ENCODE results near the gene PTPN5.
"Not testable (repeated sequence)": the region's sequence is repeated elsewhere in the genome, so short reads cannot be mapped to it uniquely, and the experiment has no call there.

PTPN5 gene

DNA sequence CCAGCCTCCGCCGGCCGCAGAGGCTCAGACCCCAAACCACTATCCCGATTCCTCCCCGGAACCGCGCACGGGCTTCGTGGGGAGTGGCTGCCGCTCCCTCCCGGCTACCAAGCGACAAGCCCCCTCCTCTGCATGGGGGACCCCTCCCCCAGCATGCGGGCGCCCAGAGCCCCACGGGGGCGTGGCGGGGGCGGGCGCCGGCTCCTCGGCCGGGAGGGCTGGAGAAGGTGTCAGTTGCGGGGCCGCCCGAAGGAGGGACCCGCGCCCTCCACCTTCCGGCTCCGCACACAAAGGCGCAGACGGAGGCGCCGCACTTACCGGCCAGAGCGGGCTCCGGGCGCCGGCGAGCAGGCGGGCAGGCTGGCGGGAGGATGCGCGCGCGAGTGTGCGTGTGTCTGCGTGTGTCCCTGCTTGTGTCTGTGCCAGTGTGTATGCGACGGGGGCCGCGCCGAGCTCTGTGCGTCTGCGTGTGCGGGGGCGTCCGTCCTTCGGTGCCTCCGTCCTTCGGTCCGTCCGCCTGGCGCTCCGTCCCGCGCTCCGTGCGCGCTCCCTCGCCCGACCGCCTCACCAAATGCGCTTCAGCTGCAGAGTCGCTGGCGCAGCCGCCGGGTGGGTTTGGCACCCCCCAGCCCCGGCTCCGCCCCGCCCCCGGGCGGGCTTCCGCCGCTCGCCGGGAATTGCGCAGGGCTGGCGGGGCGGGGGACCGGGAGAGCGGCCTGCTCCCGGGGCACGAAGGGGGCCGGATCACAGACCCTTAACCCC is at the start of gene PTPN5:
TSS of gene PTPN5 (minus strand) at position 592 of the 762 bp plus-strand sequence. CDS start 19,840 bp downstream, outside the sequence.
- DNase-seq (ENCODE audit: low read depth in 2 of 2) = no peak

DNA sequence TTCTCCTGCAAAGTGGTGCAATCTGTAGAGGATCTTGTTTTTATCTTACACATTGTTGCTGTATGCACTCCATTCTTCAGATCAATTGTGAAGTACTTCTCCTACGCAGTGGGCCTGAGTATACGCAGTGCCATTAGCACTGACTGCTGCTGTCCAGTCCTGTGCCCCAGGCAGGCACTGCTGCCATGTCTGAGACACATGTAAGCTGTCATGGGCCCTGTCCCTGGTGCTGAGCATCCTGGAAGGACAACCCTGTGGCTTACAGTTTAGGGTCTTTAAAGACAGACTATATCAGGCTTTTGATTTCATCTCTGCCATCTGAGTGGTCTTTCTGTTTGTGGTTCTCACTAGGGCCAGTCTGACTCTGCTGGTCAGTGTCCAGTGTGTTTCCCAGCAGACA is 44.8 kb upstream of the PTPN5 start:
- no peak for DNase-seq (ENCODE audit: low read depth in 2 of 2)

DNA sequence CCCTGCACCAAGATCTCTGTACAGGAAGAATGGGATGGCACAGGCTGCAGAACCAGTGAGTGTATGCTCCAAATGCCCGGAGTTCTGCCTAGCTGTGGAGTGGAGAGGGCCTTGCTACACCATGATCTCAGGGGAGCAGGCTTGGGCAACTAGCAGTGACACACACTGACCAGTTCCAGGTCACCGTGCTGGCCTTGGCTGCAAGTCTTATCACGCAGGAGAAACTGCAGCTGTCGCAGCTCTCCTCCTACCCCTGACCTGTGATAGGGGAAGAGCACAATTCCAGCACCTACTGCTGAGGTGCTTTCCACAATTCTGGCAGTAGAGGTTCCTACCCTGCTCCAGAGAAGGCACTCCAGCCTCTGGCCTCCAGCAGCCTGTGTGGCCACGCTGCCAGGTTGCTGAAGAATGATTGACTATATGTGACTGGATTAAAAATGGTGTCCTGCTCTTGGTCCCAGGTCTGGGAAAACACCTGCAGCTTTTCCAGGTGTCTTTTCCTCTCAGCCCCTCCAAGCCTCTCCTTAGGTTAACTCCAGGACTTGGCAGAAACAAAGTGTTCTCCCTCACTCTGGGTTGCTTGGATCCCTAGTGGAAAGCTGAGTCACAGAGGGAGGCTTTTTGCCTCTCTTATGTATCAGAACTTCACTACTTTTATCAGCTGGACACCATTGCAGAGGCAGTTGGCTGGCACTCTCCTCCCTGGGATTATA is 43.3 kb upstream of the PTPN5 start:
- DNase-seq (ENCODE audit: low read depth in 2 of 2) = no peak

DNA sequence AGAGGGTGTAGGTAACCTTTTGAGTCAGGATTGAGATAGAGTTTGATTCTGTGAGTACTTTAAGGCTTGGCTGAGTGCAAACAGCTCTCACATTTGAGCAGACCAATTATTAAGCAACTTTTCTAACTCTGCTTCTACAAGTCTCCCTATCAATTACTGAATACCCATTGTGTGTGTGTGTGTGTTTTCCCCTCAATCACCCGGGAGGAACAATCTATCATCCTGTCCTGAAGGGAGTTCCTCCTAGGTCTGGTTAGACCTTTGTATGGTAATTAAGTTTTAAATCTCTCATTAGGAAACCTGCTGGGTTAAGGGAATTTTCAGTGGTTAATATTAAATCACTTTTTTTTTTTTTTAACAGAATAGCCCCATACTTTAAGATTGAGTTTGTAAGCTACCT is 28.6 kb upstream of the PTPN5 start:
- DNase-seq (ENCODE audit: low read depth in 2 of 2) = not testable (repeated sequence)

DNA sequence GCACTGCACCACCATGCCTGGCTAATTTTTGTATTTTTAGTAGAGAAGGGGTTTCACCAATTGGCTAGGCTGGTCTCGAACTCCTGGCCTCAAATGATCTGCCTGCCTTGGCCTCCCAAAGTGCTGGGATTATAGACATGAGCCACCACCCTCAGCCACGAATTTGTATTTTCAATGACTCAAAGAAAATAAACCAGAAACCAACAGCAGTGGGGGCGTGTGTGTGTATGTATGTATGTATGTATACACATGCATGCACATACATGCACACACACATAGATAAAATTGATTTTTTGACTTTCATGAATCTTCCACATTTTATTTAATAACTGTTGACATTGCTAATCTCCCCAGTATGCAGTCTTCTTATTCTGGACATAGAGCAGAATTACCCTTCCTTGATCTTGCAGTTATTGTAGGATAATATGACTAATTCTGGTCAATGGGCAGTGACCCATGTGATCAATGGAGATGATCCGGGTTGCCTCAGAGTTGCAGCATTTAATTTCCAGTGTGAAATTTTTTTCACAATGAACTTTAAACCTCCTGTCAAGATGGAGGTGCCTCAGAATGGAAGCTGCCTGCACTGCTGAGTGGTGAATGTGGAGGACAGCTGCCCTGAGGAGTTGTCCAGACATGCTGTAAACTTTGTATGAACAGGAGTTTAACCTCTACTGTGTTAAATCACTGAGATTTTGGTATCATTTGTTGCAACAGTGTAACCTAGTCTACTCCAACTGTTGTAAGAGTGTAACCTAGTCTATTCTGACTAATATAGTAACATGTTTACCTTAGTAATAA is 12.8 kb upstream of the PTPN5 start:
- DNase-seq (ENCODE audit: low read depth in 2 of 2) = no peak

DNA sequence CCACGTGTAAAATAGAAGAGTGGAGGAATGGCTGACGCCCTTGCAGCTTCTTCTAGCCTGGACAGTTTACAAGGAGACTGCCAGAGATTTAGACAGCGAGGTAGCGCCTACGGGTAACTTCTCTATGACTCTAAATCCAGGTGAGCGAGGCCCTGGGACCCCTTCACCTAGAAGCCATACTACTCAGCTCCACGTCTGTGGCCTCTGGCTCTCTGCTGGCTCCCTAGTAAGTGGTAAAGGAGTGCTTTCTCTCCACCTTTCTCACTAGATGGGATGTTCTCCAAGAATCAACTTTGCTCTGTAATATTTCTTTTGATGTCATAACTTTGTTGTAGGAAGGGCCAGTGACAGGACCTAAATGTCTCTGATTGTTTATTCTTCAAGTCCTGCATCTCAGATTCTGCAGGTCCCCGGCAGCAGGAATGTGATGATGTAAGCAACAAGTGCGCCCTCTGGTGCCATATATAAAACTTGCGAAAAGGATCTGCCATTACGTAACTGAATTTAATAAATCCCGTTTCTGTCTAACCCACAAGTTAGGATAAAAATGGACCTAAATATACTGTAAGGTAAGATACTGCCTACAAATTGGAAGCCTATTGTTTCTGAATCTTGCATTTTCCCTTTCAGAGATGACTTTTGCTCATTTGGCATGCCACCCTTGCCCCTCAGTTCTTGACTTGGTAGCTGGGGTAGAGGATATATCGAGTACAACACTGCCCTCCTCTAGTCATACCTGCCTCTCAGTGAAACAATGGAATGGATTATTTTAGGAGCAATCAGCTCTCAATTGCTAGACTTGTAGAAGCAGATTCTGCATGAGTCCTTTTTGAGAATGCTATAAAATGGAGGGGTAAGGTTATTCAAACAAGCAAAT is 11.0 kb upstream of the PTPN5 start:
- no peak for DNase-seq (ENCODE audit: low read depth in 2 of 2)

DNA sequence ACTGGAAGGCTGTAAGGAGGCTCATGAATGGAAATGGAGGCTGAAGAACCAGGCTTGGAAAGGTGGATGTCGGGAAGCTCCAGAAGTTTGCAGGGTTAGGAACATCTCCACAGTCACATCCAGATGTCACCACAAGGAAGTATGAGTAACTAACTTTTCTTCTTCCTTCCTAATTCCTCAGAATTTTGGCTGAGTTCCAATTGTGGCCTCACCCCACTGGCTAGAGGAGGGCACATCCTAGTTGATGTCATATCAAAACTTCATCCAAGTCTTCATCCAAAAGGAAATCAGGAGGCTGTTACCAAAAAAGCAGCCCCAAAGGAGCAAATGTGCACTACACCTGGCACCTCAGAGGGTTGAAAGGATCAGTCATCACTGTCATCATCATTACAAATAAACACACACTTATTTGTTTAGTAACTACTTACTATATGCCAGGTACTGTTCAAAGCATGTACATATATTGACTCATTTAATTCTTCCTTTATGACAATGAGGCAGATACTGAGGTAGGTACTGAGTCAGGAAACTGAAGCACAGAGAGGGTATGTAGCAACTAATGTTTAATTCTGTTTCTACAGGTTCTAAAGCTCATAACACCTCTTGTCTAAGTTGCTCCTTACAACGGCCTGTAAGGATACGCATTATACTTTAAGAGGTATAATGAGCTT is 7.3 kb upstream of the PTPN5 start:
- DNase-seq (ENCODE audit: low read depth in 2 of 2) = no peak

DNA sequence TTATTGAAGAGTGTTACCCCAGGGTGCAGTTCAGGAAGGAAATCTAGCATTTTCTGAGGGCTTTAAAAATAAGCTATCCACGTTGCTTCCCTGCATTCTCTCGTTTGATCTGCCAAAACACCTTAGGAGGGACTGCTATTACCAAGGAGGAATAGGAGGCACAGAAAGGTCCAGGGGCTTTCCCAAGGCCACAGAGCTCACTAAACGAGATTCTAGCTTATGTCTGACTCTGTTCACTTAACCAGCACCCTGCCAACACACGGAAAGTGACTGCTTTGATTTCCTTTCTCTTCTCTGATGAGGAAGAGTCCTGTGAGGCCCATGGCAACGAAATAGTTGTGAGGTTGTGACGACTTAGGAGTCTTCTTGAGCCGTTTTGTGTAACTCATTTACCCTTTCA is 3.4 kb upstream of the PTPN5 start:
- DNase-seq (ENCODE audit: low read depth in 2 of 2) = no peak

DNA sequence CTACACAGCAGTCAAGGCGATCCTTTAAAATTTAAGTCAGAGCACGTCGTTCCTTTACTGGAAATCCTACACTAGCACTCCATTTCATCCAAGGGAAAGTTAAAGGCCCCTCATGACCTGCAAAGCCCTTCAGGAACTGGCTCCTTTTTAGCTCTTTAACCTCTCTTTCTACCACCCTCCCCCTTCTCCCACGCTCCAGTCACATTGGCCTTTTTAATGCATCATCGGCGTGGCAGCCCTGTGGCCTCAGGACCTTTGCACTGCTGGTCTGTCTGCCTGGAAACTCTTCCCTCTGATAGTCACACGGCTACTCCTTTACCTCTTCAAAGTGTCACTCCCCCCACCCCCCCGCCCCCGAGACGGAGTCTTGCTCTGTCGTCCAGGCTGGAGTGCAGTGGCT is 1.2 kb upstream of the PTPN5 start:
- DNase-seq (ENCODE audit: low read depth in 2 of 2) = no peak

DNA sequence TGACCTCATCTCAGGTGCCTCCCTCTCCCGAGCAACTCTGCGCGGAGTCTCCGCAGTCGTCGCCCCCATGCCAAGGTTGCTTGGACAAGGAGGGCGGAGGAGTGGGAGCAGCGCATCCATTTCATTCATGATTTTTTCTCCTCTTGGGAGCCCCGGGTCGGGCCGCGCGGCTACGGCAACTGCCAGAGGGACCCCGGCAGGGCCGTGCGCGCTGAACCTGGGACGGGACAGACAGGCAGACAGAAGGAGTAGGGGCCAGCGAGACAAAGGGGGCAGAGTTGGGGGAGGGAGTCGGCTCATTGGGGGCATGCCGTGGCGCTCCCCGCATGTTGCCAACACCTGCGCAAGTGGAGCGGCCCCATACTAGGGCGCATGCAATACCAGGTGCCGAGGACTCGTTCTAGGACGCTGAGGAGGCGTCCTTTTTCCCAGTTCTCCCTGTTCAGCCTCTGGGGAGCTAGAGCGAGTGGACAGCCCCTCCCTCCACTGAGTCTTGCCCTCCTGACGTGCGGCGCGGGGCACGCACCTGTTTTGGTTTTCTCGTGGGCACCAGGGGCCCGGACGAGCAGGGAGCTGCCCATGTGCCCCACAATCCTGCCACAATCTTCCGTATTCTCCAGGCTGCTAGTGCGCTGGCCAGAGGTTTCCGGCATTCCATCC is 501 bp upstream of the PTPN5 start:
- no peak for DNase-seq (ENCODE audit: low read depth in 2 of 2)

DNA sequence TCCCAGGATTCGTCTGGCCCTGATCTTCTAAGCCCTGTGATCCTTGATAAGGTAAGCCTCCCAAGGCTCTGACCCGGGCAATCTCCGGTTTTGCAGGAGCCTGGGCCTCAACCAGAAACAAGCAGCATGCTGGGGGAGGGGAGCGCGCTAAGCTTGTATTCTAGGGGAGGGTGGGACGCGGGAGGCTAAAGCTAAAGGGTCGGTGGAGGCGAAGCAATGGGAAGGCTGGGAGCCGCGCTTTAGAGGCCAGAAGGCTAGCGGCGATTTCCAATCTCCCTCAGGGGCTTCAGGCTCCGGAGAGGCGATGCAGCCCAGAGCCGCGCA is 753 bp downstream of the PTPN5 start:
- no peak for DNase-seq (ENCODE audit: low read depth in 2 of 2)

DNA sequence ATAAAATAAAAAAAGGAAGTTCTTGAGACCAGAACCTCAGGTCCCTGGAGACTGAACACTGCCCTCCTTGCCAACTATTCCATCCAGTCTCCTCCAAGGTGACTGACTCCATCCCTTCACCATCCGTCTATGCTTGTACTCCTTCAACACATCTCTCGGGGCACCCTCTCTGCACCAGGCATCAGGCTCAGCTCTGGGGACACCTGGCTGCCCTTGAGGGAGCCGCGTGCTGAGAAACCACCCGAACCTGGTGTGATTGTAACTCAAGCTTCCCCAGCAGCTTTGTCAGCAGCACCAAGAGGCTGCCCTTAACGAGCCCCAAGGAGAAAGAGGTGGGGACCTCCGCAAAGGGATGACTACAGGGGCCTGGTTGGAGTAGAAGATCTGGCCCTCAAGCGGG is 1.7 kb downstream of the PTPN5 start:
- no peak for DNase-seq (ENCODE audit: low read depth in 2 of 2)

DNA sequence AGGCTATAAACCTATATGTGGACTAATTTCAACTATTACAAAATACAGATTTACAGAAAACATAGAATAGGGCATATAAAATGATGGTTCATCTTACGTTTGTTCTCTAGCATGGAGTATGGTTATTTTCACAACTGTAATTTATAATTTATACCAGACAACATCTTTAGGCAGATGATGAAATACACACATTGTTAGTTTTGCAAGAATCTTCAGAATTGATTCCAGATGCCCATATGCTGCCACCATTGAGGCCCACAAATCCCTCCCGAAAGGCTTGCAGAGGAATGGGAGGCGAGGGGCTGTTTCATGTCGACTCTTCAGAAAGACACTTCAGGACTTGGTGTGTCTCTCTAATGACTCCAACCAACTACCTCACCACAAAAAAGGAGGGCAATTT is 6.2 kb downstream of the PTPN5 start:
- no peak for DNase-seq (ENCODE audit: low read depth in 2 of 2)

DNA sequence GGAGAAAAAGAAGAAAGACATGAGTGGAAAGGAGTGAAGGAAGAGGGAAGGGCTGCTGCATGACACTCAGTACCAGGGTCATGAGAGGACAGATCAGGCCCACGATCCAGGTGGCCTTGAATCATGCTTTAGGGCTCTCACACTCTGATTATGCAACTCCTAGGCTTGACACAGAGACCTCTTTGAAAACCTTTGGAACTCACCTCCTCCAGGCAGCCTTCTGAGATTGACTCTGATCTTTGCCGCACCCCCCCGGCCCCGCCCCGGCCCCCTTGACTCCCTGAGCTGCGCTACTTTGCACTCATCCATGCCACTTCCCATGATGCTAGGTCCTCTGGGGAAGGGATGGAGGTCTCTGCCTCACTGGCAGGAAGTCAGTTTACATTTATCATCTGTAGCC is 10.7 kb downstream of the PTPN5 start:
- no peak for DNase-seq (ENCODE audit: low read depth in 2 of 2)

DNA sequence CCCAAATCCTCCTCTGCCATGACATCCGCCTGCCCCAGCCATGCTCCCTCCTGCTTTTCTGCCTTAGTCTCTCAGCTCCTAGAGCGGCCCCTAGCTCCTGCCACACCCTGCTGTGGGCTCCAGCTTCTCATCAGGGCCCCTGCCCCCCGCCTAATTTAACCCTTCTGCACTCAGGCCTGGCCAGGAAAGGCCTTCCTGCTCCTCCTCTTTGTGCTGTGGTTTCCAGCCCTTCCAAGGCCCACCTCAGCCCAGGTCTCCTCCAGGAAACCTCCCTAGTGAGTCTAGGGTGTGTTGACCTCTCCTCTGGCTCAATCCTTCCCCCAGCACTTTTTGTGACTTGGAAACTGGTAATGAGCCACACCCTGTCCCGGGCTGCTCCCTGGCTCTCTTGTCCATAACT is 11.3 kb downstream of the PTPN5 start:
- no peak for DNase-seq (ENCODE audit: low read depth in 2 of 2)

DNA sequence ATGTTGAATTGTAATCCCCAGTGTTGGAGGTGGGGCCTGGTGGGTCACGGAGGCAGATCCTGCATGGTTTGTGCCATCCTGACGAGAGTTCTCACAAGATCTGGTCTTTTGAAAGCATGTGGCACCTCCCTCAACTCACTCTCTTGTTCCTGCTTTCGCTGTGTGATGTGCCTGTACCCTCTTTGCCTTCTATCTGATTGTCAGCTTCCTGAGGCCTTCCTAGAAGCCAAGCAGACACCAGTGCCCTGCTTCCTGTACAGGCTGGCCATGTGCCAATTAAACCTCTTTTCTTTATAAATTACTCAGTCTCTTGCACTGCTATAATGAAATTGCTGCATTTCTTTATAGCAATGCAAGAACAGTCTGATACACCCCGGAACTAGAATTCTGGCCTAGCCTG is 13.1 kb downstream of the PTPN5 start:
- DNase-seq (ENCODE audit: low read depth in 2 of 2) = no peak

DNA sequence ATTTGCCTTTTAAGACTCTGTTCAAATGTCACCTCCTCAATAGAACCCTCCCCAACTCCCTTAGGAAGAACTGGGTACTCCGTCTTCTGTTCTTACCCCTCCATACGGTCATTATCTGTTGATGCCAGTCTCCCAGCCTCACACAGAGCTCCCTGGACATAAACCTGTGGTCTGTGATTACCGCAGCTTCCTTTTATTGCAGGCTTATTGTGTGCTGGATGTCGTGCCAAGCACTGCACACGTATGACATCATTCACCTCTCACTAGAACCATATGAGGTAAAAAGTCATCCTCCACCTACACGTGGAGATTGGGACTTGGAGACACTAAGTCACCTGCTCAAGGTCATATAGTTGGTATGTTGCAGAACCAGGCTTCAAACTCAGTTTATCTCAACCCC is 15.3 kb downstream of the PTPN5 start:
- DNase-seq (ENCODE audit: low read depth in 2 of 2) = no peak

DNA sequence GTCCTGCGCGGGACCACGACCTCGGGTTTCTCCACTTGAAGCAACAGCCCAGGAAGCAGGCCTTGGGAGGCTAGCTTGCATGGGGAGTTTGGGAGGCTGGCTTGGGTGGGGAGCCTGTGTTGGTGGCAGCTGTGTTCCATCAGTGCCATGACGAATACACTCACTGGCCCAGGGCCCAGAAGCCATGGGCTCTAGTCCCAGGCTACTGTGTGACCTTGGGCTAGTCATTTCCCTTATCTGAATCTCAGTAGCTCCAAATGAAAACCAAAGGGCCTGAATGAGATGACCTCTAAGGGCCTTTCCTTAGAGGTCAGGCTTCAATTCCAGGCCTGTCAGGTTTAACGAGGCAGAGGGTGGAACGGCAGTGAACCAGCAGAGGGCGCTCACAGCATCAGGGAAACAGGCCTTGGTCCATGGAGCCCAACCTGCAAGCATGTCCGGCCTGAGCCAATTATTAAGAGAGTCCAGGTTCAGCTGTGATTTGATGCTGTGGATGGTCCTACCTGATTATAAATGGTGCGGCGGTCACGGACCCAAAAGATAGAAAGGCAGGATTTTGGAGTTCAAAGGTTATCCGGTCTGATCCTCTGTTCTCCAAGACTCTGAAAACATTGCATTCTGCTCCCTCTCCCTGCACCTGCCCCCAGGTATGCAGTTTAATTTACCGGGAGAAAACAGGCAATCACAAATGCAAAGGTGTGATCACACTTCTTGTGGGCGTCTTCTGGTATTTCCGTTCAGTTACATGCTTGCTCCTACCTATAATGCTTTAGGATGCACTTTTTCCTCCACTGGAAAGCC is 15.9 kb downstream of the PTPN5 start:
- DNase-seq (ENCODE audit: low read depth in 2 of 2) = peak in 1 of 2 donors; percentile 6

DNA sequence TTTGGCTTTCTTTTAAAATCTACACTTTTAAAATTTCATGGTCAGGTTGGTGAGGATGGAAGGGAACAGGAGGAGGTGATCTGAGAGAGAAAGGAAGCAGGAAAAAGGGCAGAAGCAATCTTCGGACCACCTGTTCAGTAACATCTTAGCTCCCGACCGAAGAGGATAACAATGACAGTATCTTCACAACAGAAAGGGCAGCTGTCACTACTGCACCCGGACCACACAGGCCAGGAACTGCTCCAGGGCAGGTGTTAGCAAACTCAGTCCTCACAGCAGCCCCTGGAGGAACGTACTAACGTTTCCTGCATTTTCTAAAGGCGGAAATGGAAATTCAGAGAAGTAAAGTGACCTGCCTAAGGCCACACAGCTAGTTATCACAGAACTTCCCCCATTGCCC is 16.8 kb downstream of the PTPN5 start:
- DNase-seq (ENCODE audit: low read depth in 2 of 2) = no peak

DNA sequence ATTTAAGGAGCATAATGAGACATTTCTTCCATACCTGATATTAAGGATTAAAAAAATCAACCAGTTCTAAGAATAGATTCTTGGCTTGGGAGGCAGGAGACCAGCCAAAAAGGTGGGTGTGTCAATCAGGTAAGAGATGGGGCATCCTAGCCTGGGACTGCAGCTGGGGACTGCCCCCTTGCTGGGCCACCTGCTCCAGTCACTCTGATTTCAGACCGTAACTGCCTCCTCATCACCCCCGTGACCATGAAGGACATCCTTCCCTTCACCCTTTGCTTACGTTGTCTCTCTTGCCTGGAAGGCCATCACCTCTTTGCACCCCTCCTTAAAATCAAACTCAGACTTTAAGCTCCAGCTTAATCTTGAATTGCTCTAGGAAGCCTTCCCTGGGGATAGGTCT is 17.9 kb downstream of the PTPN5 start:
- no peak for DNase-seq (ENCODE audit: low read depth in 2 of 2)
